GM18526 (cell line): Measurements from ENCODE around the gene KRTAP12-1.
"Not testable (repeated sequence)": the region's sequence is repeated elsewhere in the genome, so short reads cannot be mapped to it uniquely, and the experiment has no call there.

Source experiments
- POLR2A ChIP-seq: IDR thresholded peaks from 3 replicates; pipeline ENCODE4 v1.6.1; 2011; ENCODE audit not compliant: insufficient read length; ENCODE audit errors: extremely low read depth

KRTAP12-1 gene

GRCh38 chr21:44648557-44649311, 33.2 kb downstream of the KRTAP12-1 start:
- TF ChIP-seq POLR2A: no peak

- no peak for TF ChIP-seq POLR2A
Observed at GRCh38 chr21:44647222-44647552, 34.8 kb downstream of the KRTAP12-1 start.

GRCh38 chr21:44646366-44647221, 35.4 kb downstream of the KRTAP12-1 start, which contains the start of gene KRTAP10-11:
Gene KRTAP10-11, plus strand, starts transcription at chr21:44646414. Its CDS starts 45 bp downstream, at chr21:44646459.
- TF ChIP-seq POLR2A: not testable (repeated sequence)

- no peak for TF ChIP-seq POLR2A
Observed at GRCh38 chr21:44644878-44645277, 37.1 kb downstream of the KRTAP12-1 start.

DNA sequence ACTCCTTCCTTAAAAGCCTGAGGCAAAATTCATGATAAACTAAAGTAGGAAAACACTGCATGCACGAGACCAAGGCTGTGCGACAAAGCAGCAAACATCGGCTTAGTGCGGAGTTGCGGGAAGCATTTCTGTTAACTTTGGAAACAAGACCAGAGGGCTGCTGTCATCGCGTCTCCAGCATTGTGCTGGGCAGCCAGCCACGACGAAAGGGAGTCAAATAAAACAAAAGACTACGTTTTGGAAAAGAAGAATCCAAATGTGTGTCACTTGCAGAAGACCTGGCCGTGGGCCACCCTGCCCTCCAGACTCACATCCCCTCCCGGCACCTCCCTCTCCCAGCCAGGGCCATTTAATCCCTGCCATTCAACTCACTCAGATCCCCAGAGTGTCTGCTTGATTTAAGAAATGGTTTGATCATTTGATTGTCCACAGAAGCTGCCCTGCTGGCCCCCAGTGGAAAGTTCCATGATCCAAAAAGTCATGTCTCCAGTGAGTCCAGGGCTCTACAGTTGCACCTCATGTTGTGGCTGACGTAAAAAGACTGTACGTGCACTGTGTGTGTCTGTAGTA, 38.1 kb downstream of the KRTAP12-1 start:
- TF ChIP-seq POLR2A: no peak

DNA sequence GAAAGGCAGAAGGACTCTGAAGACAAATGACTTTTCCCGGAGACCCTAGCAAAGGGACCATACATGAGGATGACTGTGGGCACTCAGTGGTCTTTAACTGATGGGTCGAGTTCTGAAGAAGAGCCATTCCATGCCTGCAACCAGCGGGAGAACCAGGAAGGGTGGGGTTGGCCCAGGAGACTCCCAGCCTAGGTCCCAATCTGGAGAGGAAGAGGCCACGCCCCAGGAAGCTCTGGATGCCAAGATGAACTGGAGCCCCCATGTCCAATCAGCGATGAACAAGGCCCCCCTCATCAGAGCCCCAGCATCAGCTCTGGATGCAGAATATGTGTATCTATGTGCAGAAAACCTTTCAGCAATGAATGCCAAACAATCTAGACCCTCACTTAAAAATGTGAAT, 41.2 kb downstream of the KRTAP12-1 start:
- TF ChIP-seq POLR2A: no peak

DNA sequence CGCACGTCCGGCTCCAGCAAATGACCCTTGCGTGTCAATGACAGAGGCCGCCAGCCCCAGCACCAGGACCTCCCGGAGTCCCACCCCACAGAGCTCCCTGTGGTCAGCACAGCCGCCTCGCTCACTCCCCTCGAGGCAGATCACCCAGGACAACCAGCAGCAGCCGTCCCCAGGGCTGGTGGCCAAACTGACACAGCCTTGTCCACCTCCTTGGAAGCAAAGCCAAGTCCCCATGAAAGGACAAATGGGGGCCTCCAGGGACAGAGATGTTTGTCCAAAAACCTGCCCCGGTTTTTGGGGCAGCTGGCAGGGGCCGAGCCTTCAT, 42.7 kb downstream of the KRTAP12-1 start:
- no peak for TF ChIP-seq POLR2A

- TF ChIP-seq POLR2A: no peak
Observed at GRCh38 chr21:44637018-44637850, 44.7 kb downstream of the KRTAP12-1 start, which contains the start of gene KRTAP10-10. Gene KRTAP10-10, plus strand, starts transcription at chr21:44637356. Its CDS starts 62 bp downstream, at chr21:44637418.

DNA sequence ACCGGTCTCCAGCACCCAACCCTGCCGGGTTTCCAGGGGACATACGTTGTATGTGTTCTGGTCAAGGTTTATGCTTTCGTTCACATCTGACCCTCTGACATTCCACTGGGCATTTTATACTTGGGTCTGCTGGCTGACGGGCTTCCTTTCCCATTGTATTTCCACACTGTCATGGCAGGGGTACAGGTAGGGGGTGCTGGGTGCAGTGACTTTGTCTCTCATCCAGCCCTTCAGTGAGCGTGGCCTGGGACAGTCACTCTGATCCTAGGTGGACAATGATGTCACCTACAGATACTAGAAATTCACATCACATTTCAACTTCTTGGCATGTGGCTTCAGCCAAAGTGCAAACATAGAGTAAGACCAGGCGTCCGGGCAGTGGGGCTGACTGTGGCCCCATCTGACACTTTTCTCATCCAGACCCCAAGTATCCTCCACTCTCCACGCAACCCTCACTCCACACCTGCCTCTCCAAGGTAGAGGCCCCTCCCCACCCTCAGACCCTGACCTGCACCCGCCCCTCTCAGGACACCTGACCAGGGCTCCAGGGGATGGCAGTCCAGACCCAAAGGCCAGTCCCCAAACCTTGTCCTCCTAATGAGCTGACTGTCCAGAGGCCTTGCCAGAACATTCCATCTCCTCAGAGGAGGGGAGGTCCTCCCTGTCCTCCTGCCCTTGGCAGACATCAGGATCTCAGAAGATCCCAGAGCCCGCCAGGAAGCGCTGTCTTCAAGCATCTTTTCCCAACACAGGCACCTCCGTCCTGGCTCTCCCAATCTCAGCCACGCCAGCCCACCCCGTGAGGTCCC, 45.5 kb downstream of the KRTAP12-1 start:
- no peak for TF ChIP-seq POLR2A

DNA sequence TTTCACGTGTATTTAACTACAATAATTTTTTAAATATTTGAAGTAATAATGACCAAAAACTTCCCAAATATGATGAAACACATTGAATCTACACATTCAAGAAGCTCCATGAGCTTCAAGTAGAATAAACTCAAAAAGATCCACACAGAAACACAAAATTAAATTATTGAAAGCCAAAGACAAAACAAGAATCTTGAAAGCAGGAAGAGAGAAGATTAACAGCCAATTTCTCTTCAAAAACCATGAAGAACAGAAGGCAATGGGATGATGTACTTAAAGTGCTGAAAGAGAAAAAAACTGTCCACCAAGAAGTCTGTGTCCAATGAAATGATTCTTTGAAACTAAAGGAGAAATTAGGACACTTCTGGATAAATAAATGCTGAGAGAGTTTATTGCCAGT, 49.9 kb downstream of the KRTAP12-1 start:
- TF ChIP-seq POLR2A: no peak
